Right ventricle myocardium superior (tissue), 1 donor: ENCODE measurements around the gene PLXND1. TPM values are rescaled to one million over a fixed set of nuclear protein-coding genes. Genes with fewer than 3 reads are reported as not detected.
A peak's percentile ranks its signal among the peaks of the same experiment; 100 is the strongest.

ENCODE experiments used
- ATAC-seq: fragments of 200-7000 bp; cut with Tn5 transposase; one replicate; pipeline ENCODE4 v1.9.1; 2020; ENCODE audit warnings: mild to moderate bottlenecking; ENCODE audit not compliant: poor library complexity
- DNase-seq: peaks from one replicate; pipeline ENCODE4 v3.0.0-alpha.2; 2020
- intact Hi-C: fragments of 100-400 bp; cut with DNase I; formaldehyde crosslinking; loops from one replicate; pipeline ENCODE4 v1.11.2; 2022
- total RNA-seq: library from RNA; stranded (reverse); fragmentation: NEBNext Ultra II Directional; extraction: Animal tissue kit (Norgen Biotek cat#: 25700); gene quantifications from one replicate; pipeline ENCODE4 v1.2.1, GENCODE V29; 2021
- donor health status: DM: no; HTN: yes; CAD: no; lungs with severe emphysema.

Gene PLXND1
- total RNA-seq, 1 donor from 2014 or later, result 53.1 TPM

DNA sequence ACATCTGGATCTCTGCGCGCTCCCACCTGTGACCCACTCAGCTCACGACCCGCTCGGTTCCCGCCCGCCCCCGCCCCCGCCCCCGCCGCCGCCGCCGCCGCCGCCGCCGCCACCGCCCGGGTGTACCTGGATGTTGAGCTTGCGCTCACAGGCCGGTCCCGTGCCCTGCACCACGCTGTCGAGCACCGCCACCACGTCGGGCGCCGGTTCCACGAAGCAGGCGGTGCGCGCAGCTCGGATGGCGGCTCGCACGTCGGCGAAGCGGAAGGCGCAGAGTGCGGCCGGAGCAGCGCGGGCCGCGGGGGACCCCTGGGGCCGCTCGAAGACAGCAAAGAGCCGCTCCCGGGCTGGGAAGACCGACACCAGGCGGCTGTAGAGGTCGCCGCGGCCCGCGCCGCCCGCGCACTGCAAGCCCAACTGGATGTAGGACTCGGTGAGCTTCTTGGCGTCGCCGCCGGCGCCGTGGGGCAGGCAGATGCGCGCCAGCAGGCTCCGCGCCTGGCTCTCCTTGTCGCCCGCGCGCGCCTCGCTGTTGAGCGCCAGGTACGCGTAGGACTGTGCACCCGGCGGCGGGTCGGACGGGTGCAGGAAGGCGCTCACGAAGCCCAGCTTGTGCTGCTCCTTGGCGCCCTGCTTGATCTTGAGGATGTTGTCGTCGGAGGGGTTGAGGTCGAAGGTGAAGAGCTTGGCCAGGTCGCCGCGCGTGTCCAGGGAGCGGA, 1.1 kb downstream of the PLXND1 start:
- peak; percentile 30 for ATAC-seq
- intact Hi-C loops, result no loop called here
- peak; percentile 79 for DNase-seq

DNA sequence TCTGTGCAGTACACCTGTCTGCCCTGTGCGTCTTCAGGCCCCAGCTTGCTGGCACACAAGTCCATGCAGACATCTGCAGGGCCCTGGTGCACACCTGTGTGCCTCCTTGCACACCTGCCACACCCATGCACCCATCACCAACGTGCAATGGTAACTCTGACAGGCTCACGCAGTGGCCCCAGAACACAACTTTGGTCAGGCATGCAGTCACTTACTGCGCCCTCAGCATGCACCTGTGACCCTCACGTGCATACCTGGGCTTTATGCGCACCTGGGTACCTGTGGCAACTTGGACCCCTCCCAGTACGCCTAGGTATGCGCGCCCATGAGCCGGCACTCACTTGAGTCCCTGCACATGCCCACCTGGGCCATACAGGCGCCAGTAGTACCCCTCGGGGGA, 1.7 kb downstream of the PLXND1 start:
- intact Hi-C loops, result no loop called here

DNA sequence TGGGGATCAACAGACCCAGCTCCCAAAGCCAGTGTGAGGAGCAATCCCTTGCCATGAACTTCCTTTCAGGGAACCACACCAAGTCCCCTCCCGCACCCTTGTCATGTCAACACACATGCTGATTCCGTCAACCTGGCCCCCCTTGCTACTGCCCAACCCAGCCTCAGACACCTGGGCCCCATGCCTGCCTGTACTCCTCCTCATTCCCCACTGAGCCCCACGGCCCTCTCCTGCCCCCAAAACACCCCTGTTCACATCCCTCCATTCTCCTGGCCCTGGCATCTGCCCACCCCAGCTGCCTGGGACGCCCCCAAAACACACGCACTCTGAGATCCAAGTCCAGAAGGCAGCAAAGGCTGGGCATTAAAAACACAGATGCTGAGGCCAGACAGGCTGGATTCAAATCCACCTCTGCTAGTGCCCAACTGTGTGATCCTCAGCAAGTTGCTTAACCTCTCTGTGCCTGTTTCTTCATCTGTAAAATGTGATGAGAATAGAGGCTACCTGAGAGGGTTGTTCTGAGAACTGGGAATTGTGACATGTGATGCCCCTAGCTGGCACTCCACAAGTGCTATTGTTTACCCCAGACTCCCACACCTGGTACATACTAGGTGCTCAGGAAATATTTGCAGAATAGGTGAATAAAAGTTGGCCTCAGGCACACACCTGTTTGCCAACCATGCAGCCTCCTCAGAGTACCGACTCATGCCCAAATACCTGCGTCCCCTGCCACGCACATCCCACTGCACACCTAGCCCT, 2.3 kb downstream of the PLXND1 start:
- intact Hi-C loops, result no loop called here
- ATAC-seq (no peak), DNase-seq (no peak)

More for the DNA sequence above, 1.7 kb downstream of the PLXND1 start:
- no peak for DNase-seq
- ATAC-seq, result no peak

DNA sequence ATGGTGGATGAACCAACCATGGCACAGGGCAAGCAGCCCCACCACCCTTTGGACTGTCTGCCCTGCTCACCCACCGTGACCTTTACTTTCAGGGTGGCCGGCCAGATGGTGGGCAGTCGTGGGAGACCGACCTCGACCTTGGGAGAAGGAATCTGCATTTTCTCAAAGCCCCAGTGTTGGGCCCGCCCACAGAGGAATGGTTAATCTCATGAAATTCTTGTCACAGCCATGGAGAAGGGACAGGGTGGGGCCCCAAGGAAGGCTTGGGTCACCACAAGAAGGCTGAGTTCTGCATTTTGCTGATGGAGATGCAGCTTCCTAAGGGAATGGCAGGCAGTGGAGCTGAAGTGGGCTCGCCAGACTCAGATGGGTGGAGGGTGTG, 2.9 kb downstream of the PLXND1 start:
- DNase-seq (no peak), ATAC-seq (no peak)
- intact Hi-C loops, result no loop called here

DNA sequence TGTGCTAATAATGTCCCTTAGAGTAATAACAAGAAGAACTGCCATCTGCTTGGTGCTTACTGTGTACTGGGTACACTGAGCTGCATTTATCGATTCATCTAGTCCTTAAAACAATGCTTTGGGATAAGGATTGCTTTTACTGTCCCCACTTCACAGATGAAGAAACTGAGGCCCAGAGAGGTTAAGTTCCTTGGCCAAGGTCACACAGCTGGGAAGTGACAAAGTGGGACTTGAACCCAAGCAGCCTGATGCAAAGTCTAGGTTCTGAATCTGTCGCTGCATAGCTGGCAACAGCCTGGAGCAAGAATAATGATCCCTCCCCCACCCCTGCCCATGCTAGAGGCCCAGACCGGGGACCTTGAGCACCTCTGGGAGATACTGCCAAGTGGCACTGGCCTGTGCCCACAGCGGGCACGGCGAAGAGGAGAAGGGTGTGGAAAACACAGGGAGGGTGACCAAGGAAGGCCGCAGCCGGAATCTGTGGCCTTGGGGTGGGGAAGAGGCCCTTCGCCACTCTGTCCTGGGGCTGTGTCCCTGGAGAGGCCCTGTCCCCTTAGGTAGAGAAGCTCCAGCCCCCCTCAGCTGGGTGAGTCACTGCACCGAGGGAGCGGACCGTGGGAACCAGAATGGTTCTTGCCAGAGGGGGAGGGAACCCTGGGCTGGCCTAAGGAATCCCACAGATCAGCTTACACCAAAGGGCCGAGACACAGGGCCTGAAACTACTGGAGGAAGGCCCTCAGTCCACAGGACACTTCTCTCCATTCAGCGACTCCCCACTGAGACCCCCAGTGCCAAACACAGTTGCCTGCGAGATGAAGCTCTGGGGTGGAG, 3.5 kb downstream of the PLXND1 start:
- intact Hi-C loops, result no loop called here
- DNase-seq, result peak; percentile 83

DNA sequence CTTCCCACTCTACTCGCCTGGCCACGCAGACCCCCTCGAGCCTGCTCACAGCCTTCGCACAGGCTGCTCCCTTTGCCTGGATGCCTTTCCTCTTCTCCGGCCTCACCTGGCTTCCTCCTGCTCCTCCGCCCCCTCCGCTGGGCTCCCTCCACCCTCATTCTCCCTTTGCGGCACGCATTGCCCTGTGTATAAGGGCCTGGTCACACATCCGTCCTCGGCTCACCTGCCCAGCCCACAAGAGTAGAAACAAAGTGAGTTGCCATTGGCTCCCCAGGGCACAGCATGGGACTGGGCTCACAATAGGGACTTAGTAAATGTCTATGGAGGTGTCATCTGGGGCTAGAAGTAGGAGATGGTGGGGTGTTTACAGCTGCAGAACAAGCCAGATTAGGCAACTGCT, 4.2 kb downstream of the PLXND1 start:
- DNase-seq (no peak), ATAC-seq (no peak)
- intact Hi-C loops, result no loop called here

More for the DNA sequence above, 3.5 kb downstream of the PLXND1 start:
- peak; percentile 37 for ATAC-seq

DNA sequence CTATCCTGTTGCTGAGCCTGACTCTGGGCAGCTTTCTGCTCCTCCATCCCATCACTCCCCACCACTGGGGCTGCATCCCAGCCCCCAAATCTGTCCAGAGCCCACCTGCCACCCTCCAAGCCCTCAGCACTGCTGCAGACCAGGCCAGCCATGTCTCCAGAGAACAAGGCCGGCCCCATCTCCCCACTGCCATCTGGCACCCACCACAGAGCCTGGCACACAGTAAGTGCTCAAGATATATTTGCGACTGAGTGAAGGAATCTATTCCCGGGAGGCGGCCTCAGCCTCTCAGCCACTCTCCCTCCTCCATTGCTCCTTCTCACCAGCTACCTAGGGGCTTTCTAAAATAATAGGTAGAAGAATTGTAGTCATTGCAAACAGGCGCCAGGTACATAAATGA, 4.8 kb downstream of the PLXND1 start:
- ATAC-seq (no peak), DNase-seq (no peak)
- intact Hi-C loops, result no loop called here

DNA sequence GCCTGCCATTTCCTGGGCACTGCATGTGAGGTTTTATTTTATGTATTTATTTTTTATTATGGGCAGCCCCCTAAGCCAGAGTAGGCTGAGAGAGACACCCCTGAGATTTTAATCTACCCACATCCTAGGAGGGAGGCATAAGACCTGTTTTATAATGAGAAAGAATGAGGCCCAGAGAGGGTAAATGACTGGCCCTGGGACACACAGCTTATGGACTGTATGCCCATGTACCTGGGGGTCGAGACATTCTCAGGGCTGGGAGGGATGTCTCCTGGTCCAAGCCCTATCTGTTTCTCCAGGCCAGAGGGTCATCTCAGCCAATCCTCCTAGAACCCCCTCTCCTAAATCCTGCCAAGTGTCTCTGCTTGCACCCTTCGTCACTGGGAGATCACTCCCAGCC, 6.1 kb downstream of the PLXND1 start:
- DNase-seq, result no peak
- no peak for ATAC-seq
- intact Hi-C loops, result no loop called here

DNA sequence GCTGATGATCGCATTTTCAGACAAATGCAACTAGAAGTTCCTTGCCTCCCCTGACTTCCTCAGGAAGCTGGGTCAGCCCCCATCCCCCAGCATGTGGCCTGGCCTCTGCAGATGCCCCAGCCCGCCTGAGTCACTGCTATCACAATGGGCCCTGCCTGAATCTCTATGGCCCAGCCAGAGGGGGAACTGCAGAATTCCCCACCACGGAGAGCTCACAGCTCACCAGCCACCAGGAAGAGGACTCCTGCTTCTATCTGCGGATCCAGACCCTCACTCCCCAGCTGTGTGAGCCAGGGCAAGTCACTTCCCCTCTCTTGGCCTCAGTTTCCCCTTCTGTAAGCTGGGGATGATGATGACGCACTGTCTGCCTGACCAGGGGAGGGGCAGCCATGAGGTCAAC, 6.9 kb downstream of the PLXND1 start:
- ATAC-seq, result no peak
- DNase-seq, result peak; percentile 85
- intact Hi-C loops, result loop anchor here (5.0 kb wide), 1 partner anchor 107 kb away; no protein-coding TSS in a partner anchor

DNA sequence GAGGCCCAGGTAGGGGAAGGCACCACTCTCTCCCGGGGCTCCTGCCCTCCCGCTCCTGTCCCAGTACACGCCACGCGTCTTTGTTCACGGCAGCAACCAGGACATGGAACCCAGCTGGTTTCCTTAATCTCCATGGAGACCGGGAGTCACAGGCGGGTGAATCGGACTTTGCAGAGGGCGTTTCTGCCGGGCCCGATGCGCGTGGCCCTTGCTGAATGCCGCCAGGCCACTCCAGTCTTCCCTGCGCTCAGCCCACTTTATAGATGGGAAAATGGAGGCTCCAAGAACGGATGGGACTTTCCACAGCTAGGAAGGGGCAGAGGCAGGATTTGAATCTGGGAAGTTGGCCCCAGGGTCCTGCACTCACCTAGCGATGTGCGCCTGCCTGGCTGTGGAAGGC, 7.4 kb downstream of the PLXND1 start:
- intact Hi-C loops, result loop anchor here (5.0 kb wide), 1 partner anchor 107 kb away; no protein-coding TSS in a partner anchor
- DNase-seq (no peak), ATAC-seq (no peak)

DNA sequence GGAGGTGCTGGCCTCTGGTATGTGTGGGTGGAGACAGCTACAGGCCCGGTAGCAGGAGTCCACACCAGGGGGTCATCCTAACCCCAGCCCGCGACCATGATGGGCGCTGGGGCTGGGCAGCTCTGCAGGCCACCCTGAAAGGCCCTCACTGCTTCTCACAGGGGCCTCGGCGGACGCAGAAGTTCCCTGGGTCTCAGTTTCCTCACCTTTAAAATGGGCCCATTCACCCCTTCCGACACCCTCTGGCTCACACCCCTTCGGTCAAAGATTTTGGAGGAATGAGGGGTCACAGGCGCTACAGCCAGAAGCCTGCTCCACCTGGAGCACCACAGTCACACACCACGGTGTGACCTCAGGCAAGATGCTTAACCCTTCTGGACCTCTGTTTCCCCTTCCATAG, 8.0 kb downstream of the PLXND1 start:
- intact Hi-C loops, result loop anchor here (5.0 kb wide), 1 partner anchor 106 kb away; no protein-coding TSS in a partner anchor
- ATAC-seq (no peak), DNase-seq (no peak)

DNA sequence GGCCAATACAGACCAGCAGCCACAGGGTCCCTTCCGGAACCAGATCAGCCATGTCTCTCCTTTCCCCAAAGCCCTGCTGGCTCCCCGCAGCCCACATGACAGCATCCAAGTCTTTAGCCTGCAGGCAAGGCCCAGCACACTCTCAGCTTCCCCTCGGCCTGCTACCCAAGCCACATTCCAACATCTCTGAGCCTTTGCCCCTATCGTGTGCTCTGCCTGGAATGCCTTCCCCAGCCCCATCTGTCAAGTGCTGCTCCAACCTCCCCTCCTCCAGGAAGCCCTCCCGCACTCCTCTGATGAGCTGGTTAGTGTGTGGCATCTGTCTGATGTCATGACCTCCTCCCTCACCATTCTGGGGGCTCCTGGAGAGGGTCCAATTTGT, 8.5 kb downstream of the PLXND1 start:
- DNase-seq, result no peak
- intact Hi-C loops, result loop anchor here (5.0 kb wide), 1 partner anchor 106 kb away; no protein-coding TSS in a partner anchor
- ATAC-seq, result no peak

DNA sequence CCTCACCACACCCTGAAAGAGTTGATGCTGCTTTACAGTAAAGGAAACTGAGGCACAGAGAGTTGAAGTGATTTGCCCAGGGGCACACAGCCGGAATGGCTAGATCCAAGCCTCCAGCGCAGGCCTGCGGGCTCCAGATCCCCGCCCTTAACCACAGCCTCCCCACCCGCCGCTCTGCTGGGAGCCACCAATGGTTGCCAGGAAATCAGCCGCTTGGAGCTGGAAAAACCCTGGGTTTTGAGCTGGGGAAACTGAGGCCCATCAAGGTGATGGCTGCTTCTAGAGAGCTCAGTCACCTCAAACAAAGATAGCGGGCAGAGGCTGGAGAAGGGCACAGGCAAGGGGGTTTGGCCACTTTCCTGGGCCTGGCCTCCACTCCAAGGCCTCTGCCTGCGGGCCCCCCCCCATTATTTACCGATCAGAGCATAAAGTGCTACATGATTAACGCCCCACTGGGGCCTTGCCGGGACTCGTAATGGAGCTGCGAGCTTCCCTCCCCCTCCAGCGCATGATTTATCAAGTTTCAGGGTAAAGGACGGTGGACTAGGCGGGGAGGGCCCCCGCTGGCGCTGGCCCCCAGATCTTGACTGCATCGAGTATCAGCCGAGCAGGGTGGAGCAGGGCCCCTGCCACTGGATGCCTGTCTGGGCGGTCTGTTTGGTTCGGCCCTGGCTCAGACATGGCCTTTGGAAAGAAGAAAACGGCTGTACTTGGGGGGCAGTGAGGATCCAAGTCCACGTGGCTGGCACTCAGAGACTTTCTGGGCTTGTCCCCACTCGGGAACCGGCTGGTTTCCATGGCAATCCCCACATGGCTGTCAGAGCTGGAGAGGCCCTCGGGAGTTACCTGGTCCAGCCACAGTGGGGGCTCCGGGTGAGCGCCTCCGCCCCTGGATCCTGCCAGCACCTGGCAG, 9.1 kb downstream of the PLXND1 start:
- DNase-seq (peak; percentile 78), ATAC-seq (peak; percentile 20)
- intact Hi-C loops, result loop anchor here (5.0 kb wide), 1 partner anchor 105 kb away; no protein-coding TSS in a partner anchor

DNA sequence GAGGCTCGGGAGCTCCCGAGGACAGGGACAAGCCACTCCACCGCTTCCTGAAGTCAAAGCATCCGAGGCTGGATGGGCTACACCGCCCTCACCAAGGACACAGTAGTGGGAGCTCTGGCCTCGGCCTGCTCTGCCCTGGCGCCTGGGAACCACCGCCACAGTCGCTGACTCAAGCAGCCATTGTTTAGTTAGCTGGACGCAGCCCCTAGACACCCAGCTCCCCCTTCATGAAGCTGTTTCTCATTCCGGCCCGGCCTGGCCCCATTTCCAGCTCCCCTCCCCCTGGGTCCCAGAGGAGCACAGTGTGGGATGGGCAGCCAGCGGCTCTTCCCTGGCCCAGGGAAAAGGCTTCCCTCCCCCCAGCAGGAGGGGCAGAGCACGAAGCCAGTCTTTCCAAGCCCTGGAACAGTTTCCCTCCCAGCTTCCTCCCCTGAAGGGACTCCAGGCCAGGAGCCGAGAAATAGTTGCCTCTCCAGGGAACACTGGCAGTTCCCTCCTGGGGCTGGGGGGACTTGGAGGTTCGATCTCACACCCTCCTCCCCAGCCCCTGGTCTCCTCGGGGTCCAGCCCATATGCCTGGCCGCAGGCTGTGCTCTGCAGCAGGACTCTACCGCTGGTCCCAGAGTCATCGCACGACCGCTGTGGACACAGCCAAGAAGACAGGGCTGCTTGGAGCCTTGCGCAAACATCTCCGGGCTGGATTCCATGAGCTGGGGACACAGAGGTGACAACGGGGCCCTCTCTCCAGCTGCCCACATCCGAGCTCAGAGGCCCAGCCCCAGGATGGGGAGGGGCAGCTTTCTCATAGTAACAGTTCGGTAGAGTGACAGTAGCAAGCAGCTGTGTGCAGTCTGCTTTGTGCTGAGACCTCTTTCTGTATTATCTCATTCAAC, 10.0 kb downstream of the PLXND1 start:
- DNase-seq, result peak; percentile 94
- intact Hi-C loops, result loop anchor here (5.0 kb wide), 1 partner anchor 104 kb away; no protein-coding TSS in a partner anchor
- ATAC-seq, result peak; percentile 75

DNA sequence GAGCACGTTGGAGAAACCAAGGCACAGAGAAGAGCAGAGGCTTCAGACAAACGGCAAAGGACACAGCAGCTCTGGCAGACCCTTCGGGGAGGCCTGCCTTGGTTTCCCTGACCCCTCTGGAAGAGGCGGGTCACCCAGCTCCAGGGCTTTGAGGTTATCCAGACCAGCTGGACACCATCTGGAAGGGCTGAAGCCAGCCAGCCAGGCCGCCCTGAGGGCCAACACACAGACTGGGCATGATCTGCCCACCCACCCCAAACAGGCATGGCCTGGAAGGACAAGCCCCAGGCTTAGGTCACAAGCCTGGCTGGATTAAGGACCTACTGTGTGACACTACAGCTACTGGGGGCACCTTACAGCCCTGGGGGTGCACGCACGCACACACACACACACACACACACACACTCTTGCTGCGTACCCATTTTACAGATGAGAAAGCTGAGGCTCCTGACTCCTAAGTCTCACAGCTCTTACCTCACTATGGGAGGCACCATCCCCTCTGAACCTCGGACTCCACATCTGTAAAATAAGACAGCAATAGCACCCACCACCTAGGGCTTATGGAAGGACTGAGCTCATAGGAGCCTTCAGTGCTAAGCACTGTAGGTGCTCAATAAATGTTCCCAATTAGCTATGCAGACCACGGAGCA, 10.8 kb downstream of the PLXND1 start:
- intact Hi-C loops, result loop anchor here (5.0 kb wide), 1 partner anchor 103 kb away; no protein-coding TSS in a partner anchor
- no peak for ATAC-seq
- no peak for DNase-seq

DNA sequence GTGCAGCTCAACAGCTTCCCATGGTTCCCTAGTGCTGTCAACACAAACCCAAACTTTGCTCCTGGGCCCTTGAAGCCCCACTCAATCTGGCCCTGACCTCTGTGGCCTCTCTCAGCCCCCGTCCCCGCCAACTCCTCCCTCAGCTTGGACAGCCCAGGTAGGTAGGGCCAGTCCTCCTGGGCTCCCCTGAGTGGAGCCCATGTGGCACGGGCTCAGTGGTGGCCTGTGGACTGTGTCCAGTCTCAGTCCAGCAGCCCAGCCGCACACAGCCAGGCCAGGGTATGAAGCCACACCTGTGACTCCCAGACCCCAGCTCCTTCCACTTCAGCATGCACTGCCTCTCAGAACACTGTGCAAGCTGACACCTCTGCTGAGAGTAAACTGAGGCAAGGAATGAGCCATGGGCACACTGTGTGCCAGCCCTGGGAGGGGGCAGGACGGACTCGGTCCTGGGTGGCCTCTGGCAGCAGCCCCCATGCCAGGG, 11.5 kb downstream of the PLXND1 start:
- no peak for DNase-seq
- intact Hi-C loops, result loop anchor here (5.0 kb wide), 1 partner anchor 103 kb away; no protein-coding TSS in a partner anchor
- ATAC-seq, result no peak
